ENCODE data around the gene PRMT6. TPM values are rescaled to one million over a fixed set of nuclear protein-coding genes. Genes with fewer than 3 reads are reported as not detected.
"Not testable (repeated sequence)": the region's sequence is repeated elsewhere in the genome, so short reads cannot be mapped to it uniquely, and the experiment has no call there.

PRMT6 gene
- total RNA-seq, 4 donors from 2014 or later: 8.7 to 13.1 (median 9.9) TPM

- TF ChIP-seq POLR2AphosphoS5 (IDR thresholded peaks at IDR 0.05): no peak
- no peak for TF ChIP-seq EP300 (IDR thresholded peaks at IDR 0.05)
- no peak for TF ChIP-seq POLR2A (IDR thresholded peaks at IDR 0.05)
- TF ChIP-seq CTCF (IDR thresholded peaks at IDR 0.05): no peak
- no peaks in the 10 kb centered on the region for H3K27me3 ChIP-seq
- WGBS: 29% methylated on average over 1 of the region's 1 CpG
- H3K4me1 ChIP-seq: no peaks in the 10 kb centered on the region
- no peak for DNase-seq (ENCODE audit: low spot score in 2 of 2)
- H3K27ac ChIP-seq: no peak overlapping the region
- H3K36me3 ChIP-seq: no peaks in the 10 kb centered on the region
- H3K4me3 ChIP-seq: no peak overlapping the region
- peaks cover 7% of the 10 kb centered on the region for H3K9me3 ChIP-seq
These were observed 22.8 kb downstream of the PRMT6 start for GRCh38 chr1:107079249-107079648.

GRCh38 chr1:107081102-107081501 lies 24.6 kb downstream of the PRMT6 start:
- no peaks in the 10 kb centered on the region for H3K27me3 ChIP-seq
- H3K9me3 ChIP-seq: peaks cover 7% of the 10 kb centered on the region
- 64% methylated on average over 2 of the region's 2 CpGs for WGBS
- DNase-seq (ENCODE audit: low spot score in 2 of 2): no peak
- no peaks in the 10 kb centered on the region for H3K4me1 ChIP-seq
- no peak overlapping the region for H3K27ac ChIP-seq
- TF ChIP-seq EP300 (IDR thresholded peaks at IDR 0.05) (no peak), POLR2AphosphoS5 (IDR thresholded peaks at IDR 0.05) (no peak), CTCF (IDR thresholded peaks at IDR 0.05) (no peak), POLR2A (IDR thresholded peaks at IDR 0.05) (no peak)
- no peak overlapping the region for H3K4me3 ChIP-seq
- H3K36me3 ChIP-seq: no peaks in the 10 kb centered on the region

DNA sequence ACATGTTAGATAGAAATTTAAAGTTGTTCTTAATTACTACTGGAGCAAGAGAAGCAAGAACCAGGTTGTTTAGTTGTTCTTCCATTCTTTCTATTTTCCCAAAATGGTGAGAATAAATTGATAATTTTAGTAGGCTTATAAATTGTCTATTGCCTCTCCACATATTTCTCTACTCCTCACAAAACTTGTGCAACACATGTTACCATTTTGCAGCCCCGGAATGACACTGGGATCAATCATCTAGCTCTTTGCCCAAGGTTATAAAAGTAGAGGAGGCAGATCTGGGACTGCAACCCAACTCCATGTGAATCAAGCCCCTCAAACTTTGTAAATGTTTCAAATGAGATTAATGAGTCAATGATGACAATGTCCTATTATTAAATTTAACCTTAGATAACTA lies 34.9 kb downstream of the PRMT6 start:
- H3K9me3 ChIP-seq: no peaks in the 10 kb centered on the region
- WGBS: 69% methylated on average over 1 of the region's 1 CpG
- H3K4me3 ChIP-seq: no peak overlapping the region
- no peak overlapping the region for H3K27ac ChIP-seq
- no peaks in the 10 kb centered on the region for H3K4me1 ChIP-seq
- DNase-seq (ENCODE audit: low spot score in 2 of 2): no peak
- peaks cover 3% of the 10 kb centered on the region for H3K27me3 ChIP-seq
- H3K36me3 ChIP-seq: no peaks in the 10 kb centered on the region
- TF ChIP-seq POLR2AphosphoS5 (IDR thresholded peaks at IDR 0.05) (no peak), POLR2A (IDR thresholded peaks at IDR 0.05) (no peak), EP300 (IDR thresholded peaks at IDR 0.05) (no peak), CTCF (IDR thresholded peaks at IDR 0.05) (no peak)

GRCh38 chr1:107093395-107093794 lies 36.9 kb downstream of the PRMT6 start:
- DNase-seq (ENCODE audit: low spot score in 2 of 2); H3K27ac ChIP-seq; H3K4me1 ChIP-seq; H3K36me3 ChIP-seq; H3K9me3 ChIP-seq; H3K27me3 ChIP-seq; H3K4me3 ChIP-seq: not testable (repeated sequence)
- WGBS: 93% methylated on average over 1 of the region's 1 CpG

DNA sequence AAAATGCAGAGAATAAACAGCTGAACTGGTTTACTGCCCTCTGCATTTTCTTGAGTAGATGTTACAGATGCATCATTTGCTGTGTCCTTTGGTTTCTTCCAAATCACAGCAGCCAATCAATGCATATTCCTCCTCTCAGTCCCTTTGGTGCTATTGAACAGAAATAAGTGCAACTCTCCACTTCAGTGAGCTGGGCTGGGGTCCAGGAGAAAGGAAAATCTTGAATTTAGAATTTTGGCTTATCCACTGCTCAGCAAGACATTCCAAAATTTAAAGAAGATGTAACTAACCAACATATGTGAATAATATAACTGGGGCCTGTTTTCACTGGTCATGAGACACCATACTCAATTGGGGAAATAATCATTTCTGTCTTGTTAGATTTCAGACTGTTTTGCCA lies 39.2 kb downstream of the PRMT6 start:
- H3K36me3 ChIP-seq: no peaks in the 10 kb centered on the region
- TF ChIP-seq CTCF (IDR thresholded peaks at IDR 0.05) (no peak), EP300 (IDR thresholded peaks at IDR 0.05) (no peak), POLR2AphosphoS5 (IDR thresholded peaks at IDR 0.05) (no peak), POLR2A (IDR thresholded peaks at IDR 0.05) (no peak)
- H3K4me1 ChIP-seq: no peaks in the 10 kb centered on the region
- H3K4me3 ChIP-seq: no peak overlapping the region
- no peaks in the 10 kb centered on the region for H3K27me3 ChIP-seq
- no peak for DNase-seq (ENCODE audit: low spot score in 2 of 2)
- H3K9me3 ChIP-seq: no peaks in the 10 kb centered on the region
- H3K27ac ChIP-seq: no peak overlapping the region

DNA sequence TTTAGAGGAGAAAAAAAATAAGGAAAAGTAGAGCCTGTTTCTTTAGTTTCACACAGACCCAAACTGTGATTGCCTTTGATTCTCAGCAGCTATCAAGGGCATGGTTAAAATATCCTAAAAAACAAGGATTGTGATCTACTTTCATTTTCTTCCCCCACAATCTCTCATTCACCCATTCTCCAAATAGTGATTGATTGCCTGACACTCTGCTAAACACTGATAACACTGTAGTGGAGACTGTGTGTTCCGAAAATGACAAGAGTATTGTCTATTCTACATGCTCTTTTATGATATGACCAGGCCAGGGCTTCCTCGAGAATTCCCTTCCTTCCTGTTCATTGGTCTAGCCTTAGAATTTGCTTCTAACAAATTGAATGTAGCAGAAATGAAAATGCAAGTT lies 40.2 kb downstream of the PRMT6 start:
- H3K27me3 ChIP-seq: no peaks in the 10 kb centered on the region
- H3K4me1 ChIP-seq: no peaks in the 10 kb centered on the region
- H3K36me3 ChIP-seq: no peaks in the 10 kb centered on the region
- no peak for DNase-seq (ENCODE audit: low spot score in 2 of 2)
- no peak overlapping the region for H3K4me3 ChIP-seq
- H3K27ac ChIP-seq: no peak overlapping the region
- no peaks in the 10 kb centered on the region for H3K9me3 ChIP-seq
- 66% methylated on average over 2 of the region's 2 CpGs for WGBS
- TF ChIP-seq CTCF (IDR thresholded peaks at IDR 0.05): no peak
- TF ChIP-seq POLR2A (IDR thresholded peaks at IDR 0.05): no peak
- TF ChIP-seq EP300 (IDR thresholded peaks at IDR 0.05): no peak
- TF ChIP-seq POLR2AphosphoS5 (IDR thresholded peaks at IDR 0.05): no peak
